Lung (tissue), 12 donors: ENCODE measurements around the gene PPWD1. TPM values are rescaled to one million over a fixed set of nuclear protein-coding genes. Genes with fewer than 3 reads are reported as not detected.
A peak's percentile ranks its signal among the peaks of the same experiment; 100 is the strongest.

Experiments
- ATAC-seq: fragments of 200-7000 bp; cut with Tn5 transposase; one replicate; pipeline ENCODE4 v1.9.1; 2020; ENCODE audit warnings: moderate number of reproducible peaks; ENCODE audit not compliant: insufficient read depth, low FRiP score
- DNase-seq, 3 donors: peaks; one replicate each; pipeline ENCODE4 v3.0.0-alpha.2; 2013 to 2017
- H3K27ac ChIP-seq, 2 donors: one replicate each; pipeline ENCODE4 v1.5.1; 2013; ENCODE audit warnings: mild to moderate bottlenecking in 2 of 2, moderate library complexity in 2 of 2, control low read depth in 1 of 2, inconsistent platforms in 1 of 2, low read depth in 1 of 2, low read length in 1 of 2
- H3K27me3 ChIP-seq, 3 donors: one replicate each; pipeline ENCODE4 v1.5.1; 2013; ENCODE audit warnings: low read length in 2 of 3; ENCODE audit not compliant: control insufficient read depth in 3 of 3, insufficient read depth in 3 of 3
- H3K36me3 ChIP-seq, 4 donors: one replicate each; pipeline ENCODE4 v1.5.1; 2013; ENCODE audit warnings: low read length in 4 of 4, mild to moderate bottlenecking in 1 of 4, moderate library complexity in 1 of 4; ENCODE audit not compliant: control insufficient read depth in 4 of 4, insufficient read depth in 4 of 4
- H3K4me1 ChIP-seq, 5 donors: one replicate each; pipeline ENCODE4 v1.5.1; 2013; ENCODE audit warnings: low read length in 5 of 5, mild to moderate bottlenecking in 2 of 5, moderate library complexity in 1 of 5; ENCODE audit not compliant: control insufficient read depth in 5 of 5, insufficient read depth in 5 of 5
- H3K4me3 ChIP-seq: one replicate; pipeline ENCODE4 v1.5.1; 2013; ENCODE audit warnings: mild to moderate bottlenecking, control low read depth, moderate library complexity
- H3K9ac ChIP-seq, 2 donors: one replicate each; pipeline ENCODE4 v1.5.1; 2013; ENCODE audit warnings: low read length in 2 of 2, control low read depth in 1 of 2; ENCODE audit not compliant: insufficient read depth in 1 of 2
- H3K9me3 ChIP-seq, 4 donors: one replicate each; pipeline ENCODE4 v1.5.1; 2013; ENCODE audit warnings: low read length in 3 of 4, mild to moderate bottlenecking in 1 of 4, moderate library complexity in 1 of 4; ENCODE audit not compliant: control insufficient read depth in 4 of 4, insufficient read depth in 3 of 4
- CTCF ChIP-seq: IDR thresholded peaks from 2 replicates; pipeline ENCODE4 v1.5.1; 2012; ENCODE audit warnings: mild to moderate bottlenecking; ENCODE audit errors: control extremely low read depth, extremely low read depth
- WGBS, 2 donors: extraction: QIAGEN DNeasy Blood & Tissue Kit; methylation state at CpG; one replicate each; pipeline ENCODE4 v1.1.7; 2013; 5-methylcytosine and 5-hydroxymethylcytosine counted together
- polyA plus RNA-seq, 2 donors: library from polyadenylated mRNA; stranded (reverse); fragments of 200-250 nt; gene quantifications; one replicate each; pipeline ENCODE4 v1.2.1, GENCODE V29; 2013
- total RNA-seq, 2 donors: library from RNA; depleted of rRNA in 1 of 2; stranded (reverse); fragments of >200 nt in 1 of 2; gene quantifications; one replicate each; pipeline ENCODE4 v1.2.1, GENCODE V29; 2014 to 2021
- donor health status: control.
- donor health status: control.
- donor health status: Bipolar disorder and iron deficiency.
- donor health status: healthy.
- donor health status: DM: yes; HTN: yes; CAD: no.

PPWD1 gene
- total and polyA plus RNA-seq, 4 donors = 15.1 to 107 (median 26.2) TPM

- DNase-seq = peak in 2 of 3 donors; percentile 92 to 97
- peaks cover 0 to 4% (median under 1%) of the 10 kb centered on the region in 4 donors for H3K36me3 ChIP-seq
- peak; percentile 97 for ATAC-seq
- no peaks in the 10 kb centered on the region for H3K27me3 ChIP-seq
- H3K27ac ChIP-seq = peak within 1 kb of the TSS; percentile 84 to 94
- no peaks in the 10 kb centered on the region for H3K9me3 ChIP-seq
- H3K4me3 ChIP-seq = peak within 1 kb of the TSS; percentile 85
- no peak for TF ChIP-seq CTCF
- WGBS, 2 donors = 0% methylated on average over 32 of the region's 32 CpGs
- H3K4me1 ChIP-seq = peaks cover 0 to 22% (median 13%) of the 10 kb centered on the region in 5 donors
- peak within 1 kb of the TSS; percentile 64 to 95 for H3K9ac ChIP-seq
Measured at GRCh38 chr5:65624025-65624570, 61.0 kb downstream of the PPWD1 start, which contains the start of gene TRIM23. Gene TRIM23 (minus strand): TSS chr5:65624333. CDS start chr5:65624274, 59 bp downstream.

GRCh38 chr5:65624571-65625555 is 61.8 kb downstream of the PPWD1 start, which contains the start of the genes SHLD3 and TRAPPC13:
Gene SHLD3 (plus strand): TSS chr5:65625027. CDS start chr5:65629588, 4,561 bp downstream.
Gene TRAPPC13 (plus strand): TSS chr5:65625027. CDS start chr5:65625061, 34 bp downstream.
- no peaks in the 10 kb centered on the region for H3K27me3 ChIP-seq
- H3K9ac ChIP-seq = peak within 1 kb of the TSS; percentile 64 to 95
- peak within 1 kb of the TSS; percentile 84 to 94 for H3K27ac ChIP-seq
- H3K4me3 ChIP-seq = peak within 1 kb of the TSS; percentile 85
- WGBS, 2 donors = 0% methylated on average over 36 of the region's 36 CpGs
- DNase-seq (peak; percentile 89 to 97 (median 96)), ATAC-seq (peak; percentile 91)
- no peaks in the 10 kb centered on the region for H3K9me3 ChIP-seq
- H3K36me3 ChIP-seq = peaks cover 0 to 4% (median 1%) of the 10 kb centered on the region in 4 donors
- no peak for TF ChIP-seq CTCF
- peaks cover 0 to 22% (median 13%) of the 10 kb centered on the region in 5 donors for H3K4me1 ChIP-seq

GRCh38 chr5:65625743-65626142 is 62.6 kb downstream of the PPWD1 start:
- Histone ChIP-seq H3K27ac (no peak overlapping the region), H3K9ac (peak overlapping the region in 1 of 2 donors; percentile 6), H3K4me3 (no peak overlapping the region), H3K27me3 (no peaks in the 10 kb centered on the region), H3K4me1 (peaks cover 0 to 22% (median 13%) of the 10 kb centered on the region in 5 donors), H3K9me3 (no peaks in the 10 kb centered on the region), H3K36me3 (peaks cover 0 to 4% (median 1%) of the 10 kb centered on the region in 4 donors)
- TF ChIP-seq CTCF = no peak
- 47 to 60% methylated on average over 6 of the region's 6 CpGs for WGBS, 2 donors
- DNase-seq = peak in 2 of 3 donors; percentile 15 to 29
- no peak for ATAC-seq
